ENCODE data around the gene ARAP1. TPM values are rescaled to one million over a fixed set of nuclear protein-coding genes. Genes with fewer than 3 reads are reported as not detected.

The ARAP1 gene
- total RNA-seq, 1 donor from 2014 or later: 76.8 TPM

DNA sequence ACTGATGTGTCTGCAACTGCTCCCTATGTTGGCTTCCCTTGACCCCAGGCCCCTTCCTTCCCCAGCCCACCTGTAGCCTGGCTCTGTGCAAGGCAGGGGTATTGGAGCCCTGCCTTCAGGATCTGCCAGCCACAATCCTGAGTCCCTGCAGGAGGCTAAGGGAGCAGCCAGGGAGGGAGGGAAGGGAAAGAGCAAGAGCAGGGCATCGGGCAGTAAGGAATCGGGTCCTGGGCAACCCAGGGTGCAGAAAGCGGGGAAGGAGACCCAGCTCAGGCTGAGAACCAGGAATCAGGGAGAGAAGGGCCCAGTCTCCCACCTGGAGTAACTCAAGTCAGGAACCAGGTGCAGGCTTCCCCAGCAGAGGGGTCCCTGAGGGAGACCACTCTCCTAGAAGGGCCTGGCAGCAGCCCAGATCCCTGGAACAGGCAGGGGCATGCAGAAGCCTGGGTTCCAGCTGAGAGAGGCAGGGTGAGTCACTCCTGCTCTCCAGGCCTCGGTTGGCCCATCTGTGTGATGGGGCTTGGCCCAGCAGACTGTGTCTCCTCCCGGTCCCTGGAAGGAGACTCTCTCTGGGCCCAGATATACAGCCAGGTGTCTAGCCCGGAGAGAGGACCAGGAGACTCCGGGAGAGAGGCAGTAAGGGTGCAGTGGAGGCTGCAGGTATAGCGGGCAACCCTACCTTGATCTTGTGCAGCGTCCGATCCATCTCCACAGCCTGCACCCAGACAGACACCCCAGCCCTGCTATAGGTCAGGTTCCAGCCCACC, 28.3 kb upstream of the ARAP1 start:
- DNase-seq (ENCODE audit: low read depth in 2 of 2): no peak

GRCh38 chr11:72779495-72780128, 27.4 kb upstream of the ARAP1 start:
- no peak for DNase-seq (ENCODE audit: low read depth in 2 of 2)

DNA sequence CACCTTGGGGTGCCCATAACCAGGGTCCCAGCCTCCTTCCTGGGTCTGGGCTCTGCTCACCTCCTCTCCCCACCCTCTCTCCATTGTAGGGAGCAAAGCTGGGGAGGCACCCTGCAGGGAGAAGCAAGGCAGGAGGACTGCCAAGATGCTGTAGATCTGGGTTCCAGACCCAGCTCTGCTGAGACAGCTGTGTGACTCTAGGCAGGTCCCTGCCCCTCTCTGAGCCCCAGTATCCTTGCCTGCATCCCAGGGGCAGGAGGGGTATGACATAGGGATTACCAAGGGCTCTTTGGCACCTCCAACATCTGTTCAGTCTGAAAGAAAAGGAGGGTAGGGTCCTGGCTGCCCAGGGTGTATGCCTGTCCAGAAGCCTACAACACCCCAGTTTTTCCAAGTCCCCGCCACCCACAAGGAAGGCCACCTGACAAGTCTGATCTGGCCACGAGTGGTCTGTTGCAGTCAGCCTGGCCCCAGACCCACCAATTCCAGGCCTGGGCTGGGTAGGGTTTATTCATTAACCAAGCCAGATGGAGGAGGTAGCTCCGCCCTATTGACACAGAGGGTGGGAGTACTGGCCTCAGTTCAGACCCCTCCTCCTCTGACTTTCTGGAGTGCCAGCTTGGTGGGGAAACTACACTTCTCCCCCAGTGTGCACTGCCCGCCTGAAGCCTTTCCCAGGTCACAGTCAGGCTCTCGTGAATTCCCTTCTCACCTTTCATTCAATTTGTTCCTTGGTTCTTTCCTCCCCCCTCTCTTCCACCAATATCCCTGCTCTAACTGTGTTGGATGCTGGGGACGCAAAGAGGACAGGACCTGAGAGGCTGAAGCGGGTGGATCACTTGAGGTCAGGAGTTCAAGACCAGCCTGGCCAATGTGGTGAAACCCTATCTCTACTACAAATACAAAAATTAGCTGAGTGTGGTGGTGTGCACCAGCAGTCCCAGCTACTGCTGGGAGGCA, 26.6 kb upstream of the ARAP1 start:
- DNase-seq (ENCODE audit: low read depth in 2 of 2): no peak

GRCh38 chr11:72777755-72778278, 25.6 kb upstream of the ARAP1 start:
- DNase-seq (ENCODE audit: low read depth in 2 of 2): no peak

DNA sequence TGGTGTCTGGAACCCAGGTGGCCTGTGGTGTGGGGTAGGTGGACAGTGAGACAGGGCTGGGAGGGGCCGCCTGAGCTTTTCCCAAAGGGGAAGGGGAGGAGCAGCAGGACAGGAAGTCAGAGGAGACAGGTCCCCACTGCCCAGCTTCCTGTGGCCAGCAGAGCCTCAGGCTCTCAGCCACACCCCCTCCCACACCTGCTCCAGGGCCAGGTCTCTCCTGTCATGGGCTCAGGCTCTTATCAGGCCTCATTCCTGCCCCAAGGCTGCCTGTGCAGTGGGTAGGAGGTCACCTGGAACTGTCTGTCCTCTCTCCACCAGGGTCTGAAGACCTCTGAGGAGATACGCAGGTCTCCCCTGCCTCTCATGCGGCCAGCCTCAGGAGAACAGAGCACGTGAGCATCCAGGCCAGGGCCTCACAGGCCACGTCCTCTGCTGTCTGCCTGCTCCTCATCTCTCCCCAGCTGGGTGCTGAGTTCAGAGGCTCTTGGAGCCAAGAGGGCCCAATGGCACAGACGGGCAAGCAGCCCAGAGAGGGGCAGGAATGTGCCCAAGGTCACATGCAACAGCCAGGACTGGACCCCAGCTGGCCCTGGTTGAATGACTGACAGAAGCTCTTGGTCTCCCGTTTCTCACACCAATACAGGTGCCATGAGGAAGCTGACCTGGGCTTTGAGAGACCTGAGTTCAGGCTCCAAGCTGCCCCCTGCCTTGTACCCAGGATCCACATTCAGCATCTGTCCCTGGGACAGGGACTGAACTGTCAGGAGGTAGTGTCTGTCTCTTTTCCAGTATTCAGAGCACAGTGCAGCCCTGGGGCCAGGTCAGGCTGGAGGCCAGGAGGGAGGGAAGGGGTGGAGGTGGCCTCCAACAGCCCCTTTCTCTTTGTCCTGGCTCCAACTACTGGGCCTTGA, 24.9 kb upstream of the ARAP1 start:
- DNase-seq (ENCODE audit: low read depth in 2 of 2): peak in 1 of 2 donors; percentile 34

GRCh38 chr11:72776117-72776843, 24.1 kb upstream of the ARAP1 start:
- no peak for DNase-seq (ENCODE audit: low read depth in 2 of 2)

- no peak for DNase-seq (ENCODE audit: low read depth in 2 of 2)
Observed at GRCh38 chr11:72775288-72776110, 23.3 kb upstream of the ARAP1 start.

GRCh38 chr11:72774499-72774898, 22.3 kb upstream of the ARAP1 start:
- no peak for DNase-seq (ENCODE audit: low read depth in 2 of 2)

DNA sequence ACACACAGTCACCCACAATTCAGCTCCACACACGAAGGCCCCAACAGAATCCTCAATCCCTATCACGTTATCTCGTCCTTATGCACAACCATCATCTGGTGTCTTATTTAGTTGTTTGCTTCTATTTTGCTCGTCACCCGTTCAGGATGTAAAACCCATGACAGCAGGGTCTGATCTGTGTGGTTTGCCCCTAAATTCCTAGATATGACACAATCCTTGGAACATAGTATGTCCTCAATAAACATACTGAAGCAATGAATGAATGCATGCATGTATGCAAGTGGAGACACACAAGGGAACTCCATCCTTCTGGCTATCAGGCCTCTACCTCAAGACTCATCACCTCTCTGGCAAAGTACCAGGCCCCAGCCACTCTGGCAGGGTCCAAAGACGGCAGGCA, 21.5 kb upstream of the ARAP1 start:
- DNase-seq (ENCODE audit: low read depth in 2 of 2): no peak

DNA sequence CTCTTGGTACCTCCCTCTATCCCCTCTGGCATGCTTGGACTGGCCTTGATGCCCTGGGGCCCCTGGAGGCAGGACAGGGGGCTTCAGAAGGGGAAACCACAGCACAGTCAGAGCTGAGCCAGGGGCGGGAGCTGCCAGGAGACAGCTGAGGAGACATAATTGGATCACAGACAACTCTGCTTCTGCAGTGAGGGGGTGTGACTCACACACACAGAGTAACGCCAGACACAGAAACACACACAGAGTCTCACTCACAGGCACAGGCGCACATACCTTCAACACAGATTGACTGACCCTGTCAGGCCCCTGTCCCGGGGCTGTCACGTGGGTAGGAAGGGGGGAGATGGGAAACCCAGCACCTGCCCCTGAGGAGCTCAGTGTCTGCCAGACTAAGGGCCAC, 21.1 kb upstream of the ARAP1 start:
- DNase-seq (ENCODE audit: low read depth in 2 of 2): peak; percentile 42 to 78

GRCh38 chr11:72772059-72772458, 19.9 kb upstream of the ARAP1 start:
- DNase-seq (ENCODE audit: low read depth in 2 of 2): no peak

DNA sequence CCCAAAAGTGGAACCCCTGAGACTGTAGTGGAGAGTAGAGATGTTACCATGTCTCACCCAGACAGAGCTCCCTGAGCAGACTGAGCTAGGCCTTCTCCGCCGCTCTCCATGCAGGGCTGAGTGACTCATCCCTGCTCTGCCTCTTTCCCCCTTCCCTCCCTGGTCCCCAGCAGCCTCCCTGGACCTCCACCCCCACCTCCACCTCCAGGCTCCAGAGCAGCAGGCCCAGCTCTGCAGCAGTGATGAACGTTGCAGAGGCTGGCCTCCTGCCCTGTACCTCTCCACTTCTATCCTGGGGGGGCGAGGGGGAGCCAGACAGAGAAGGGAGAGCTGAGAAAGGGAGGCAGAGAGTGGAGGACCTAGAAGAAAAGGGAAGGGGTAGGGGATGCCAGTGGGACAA, 19.3 kb upstream of the ARAP1 start:
- peak in 1 of 2 donors; percentile 39 for DNase-seq (ENCODE audit: low read depth in 2 of 2)

GRCh38 chr11:72770799-72771198, 18.6 kb upstream of the ARAP1 start:
- no peak for DNase-seq (ENCODE audit: low read depth in 2 of 2)

DNA sequence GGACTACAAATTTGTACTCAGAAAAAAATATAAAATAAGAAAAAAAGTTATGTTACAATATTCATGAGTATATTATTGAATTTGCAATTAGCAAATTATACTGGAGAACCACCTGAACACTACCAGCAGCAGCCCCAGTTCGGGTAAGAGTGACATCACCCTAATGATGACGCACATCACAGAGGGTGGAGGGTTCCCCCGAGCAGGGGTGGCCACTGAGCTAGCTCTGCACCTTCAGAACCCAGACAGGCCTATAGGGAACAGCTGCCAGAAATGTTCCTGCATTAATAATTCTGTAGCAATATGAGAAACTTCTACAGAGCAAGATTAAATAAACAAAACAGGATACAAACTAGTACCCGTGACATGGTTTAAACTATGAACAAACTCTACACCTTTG, 17.5 kb upstream of the ARAP1 start:
- no peak for DNase-seq (ENCODE audit: low read depth in 2 of 2)

GRCh38 chr11:72768581-72768980, 16.4 kb upstream of the ARAP1 start:
- DNase-seq (ENCODE audit: low read depth in 2 of 2): no peak

DNA sequence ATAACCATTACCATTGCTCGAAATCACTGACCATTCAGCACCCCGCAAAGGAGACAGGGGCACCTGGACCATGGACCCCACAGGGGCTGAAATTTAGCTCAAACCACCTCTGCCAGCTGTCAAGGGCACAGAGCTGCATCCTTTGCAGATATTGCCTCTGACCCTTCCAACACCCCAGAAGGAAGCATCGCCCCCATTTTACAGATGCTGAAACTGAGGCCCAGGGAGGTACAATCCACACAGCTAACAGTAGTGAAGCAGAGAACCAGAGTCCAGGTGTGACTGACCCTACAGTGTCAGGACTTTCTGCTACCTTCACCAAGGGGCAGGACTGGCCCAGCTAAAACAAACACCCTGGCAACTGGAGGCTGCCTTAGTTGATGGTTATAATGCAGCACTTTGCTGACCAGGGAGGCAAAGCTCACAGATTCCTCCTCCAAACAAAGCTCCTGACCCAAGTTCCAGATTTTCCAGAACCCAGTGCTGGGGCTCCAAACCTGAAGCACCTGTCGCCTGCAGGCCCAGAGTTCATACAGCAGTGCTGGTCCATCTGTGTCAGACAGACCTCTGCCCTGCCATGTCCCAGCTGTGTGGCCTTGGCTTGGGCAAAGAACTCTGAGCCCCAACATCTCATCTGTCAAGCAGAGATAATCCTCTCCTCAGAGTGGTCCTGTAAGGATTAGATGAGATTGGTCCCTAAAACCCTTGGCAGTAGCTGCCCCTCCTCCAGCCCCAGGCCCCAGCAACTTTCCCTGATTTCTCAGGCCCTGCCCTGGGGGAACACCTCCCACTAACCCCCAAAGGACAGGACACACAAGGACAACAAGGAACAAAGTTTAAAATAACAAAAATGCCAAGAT, 15.2 kb upstream of the ARAP1 start:
- no peak for DNase-seq (ENCODE audit: low read depth in 2 of 2)

DNA sequence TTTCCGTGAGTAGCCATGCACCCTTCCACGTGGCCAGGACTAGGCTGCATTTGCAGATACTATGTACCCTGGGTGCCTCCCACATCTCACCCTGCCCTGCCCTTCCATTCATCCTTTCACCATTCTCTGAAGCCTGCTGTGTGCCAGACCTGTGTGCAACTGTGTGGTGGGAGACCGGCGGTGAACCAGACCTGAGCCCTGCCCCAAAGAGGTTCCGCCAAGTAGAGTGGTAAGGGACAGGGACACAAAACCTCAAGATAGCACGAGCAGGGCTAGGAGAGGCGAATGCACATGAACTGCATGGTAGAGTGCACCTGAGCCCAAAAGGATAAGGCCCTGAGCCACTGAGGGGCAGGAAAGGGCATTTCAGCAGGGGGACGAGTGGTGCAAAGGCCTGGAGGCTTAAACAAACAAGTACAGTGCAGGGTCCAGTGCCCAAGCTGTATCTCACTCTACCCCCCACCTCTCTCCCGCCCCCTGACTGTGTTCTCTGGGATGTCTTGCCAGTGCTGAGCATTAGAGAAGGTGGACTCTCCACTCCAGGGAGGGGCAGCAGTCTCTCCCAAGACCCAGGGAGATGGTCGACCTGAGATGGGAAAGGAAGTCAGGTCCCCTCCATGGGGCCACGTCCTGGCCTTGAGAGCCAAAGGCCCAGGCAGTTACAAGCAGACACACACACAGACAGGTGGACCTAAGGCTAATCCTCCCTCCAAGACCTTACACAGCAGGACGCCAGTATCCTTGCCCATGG, 14.1 kb upstream of the ARAP1 start:
- no peak for DNase-seq (ENCODE audit: low read depth in 2 of 2)

GRCh38 chr11:72764503-72764902, 12.3 kb upstream of the ARAP1 start:
- DNase-seq (ENCODE audit: low read depth in 2 of 2): no peak
